ENCODE data around the gene RASSF4.

Gene RASSF4

GRCh38 chr10:44959247-44960087 is at the start of gene RASSF4:
Gene RASSF4 (plus strand): TSS chr10:44959802. CDS start chr10:44970203, 10,401 bp downstream.
- TF ChIP-seq GATA3 (IDR thresholded peaks at IDR 0.05; ENCODE audit: low read depth, low read length) (no peak), GATA2 (IDR thresholded peaks at IDR 0.05; ENCODE audit: low read depth, low read length) (peak; percentile 42)

DNA sequence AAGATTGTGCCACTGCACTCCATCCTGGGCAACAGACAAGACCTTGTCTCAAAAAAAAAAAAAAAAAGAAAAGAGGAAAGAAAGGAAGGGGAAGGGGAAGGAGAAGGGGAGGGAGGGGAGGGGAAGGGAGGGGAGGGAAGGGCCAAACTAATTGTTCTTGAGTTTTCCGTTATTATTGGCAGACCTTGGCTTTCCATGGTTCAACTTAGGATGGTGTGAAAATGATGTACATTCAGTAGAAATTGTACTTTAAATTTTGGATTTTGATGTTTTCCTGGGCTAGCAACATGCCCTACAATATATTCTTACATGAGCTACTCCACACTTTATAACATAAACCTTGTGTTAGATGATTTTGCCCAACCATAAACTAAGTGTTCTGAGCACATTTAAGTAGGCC is 49.7 kb upstream of the RASSF4 start:
- TF ChIP-seq GATA3 (IDR thresholded peaks at IDR 0.05; ENCODE audit: low read depth, low read length) (no peak), GATA2 (IDR thresholded peaks at IDR 0.05; ENCODE audit: low read depth, low read length) (no peak)

GRCh38 chr10:44910602-44911001 is 49.0 kb upstream of the RASSF4 start:
- TF ChIP-seq GATA3 (IDR thresholded peaks at IDR 0.05; ENCODE audit: low read depth, low read length), result no peak
- TF ChIP-seq GATA2 (IDR thresholded peaks at IDR 0.05; ENCODE audit: low read depth, low read length), result no peak

- TF ChIP-seq GATA3 (IDR thresholded peaks at IDR 0.05; ENCODE audit: low read depth, low read length) (no peak), GATA2 (IDR thresholded peaks at IDR 0.05; ENCODE audit: low read depth, low read length) (no peak)
Measured at GRCh38 chr10:44911081-44911540, 48.5 kb upstream of the RASSF4 start, which contains the start of gene TMEM72. Gene TMEM72 (plus strand): TSS chr10:44911337. CDS start chr10:44911513, 176 bp downstream.

DNA sequence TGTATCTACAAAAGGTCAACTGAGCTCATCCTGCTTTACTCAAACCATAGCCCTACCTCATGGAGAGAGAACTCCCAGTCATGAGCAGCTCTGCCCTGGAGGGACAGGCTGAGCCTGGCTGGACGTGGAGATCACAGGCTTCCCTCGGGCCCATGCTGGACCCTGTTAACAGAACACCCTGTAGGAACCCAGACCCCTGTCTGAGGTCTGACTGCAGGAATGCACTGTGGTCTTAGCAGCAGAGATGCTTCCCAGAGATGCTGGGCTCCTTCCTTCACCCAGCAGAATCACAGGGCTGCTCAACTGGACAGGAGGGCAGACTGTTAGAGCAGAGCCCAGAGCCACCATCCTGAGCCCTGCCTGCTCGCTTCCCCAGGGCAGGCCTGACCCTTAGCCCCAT is 47.7 kb upstream of the RASSF4 start:
- TF ChIP-seq GATA3 (IDR thresholded peaks at IDR 0.05; ENCODE audit: low read depth, low read length), result no peak
- TF ChIP-seq GATA2 (IDR thresholded peaks at IDR 0.05; ENCODE audit: low read depth, low read length), result no peak

DNA sequence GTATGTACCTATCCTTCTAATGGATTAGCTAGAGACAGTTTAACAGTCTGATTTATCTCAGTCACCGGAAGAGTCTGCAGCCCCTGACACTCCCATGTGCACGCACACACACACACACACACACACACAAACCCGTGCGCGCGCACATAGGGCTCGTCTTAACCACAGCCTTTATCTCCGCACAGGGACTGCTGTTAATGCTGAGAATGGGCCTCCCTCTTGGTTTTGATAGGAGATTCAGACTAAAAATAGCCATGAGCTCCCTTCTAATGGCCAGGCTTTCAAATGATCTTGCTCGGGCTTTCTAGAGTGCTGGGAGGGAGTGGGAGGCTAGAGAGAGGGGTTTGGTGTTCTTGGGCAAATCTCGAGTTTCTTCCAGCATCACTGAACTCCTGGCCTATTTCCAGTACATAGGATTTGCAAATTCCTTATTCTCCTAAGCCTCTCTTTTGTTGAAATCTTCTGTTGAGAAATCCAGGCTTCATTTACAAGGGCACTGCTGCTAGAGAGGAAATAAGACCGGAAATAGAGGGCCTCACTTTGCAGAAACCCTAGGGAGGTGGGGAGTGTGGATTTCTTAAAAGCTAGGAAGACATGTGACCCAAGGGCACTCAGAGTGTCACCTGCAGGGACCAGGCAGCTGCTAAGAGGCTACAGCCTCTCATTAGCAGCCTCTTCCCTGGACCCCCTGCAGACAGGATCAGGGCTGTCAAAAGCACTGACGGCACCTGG is 46.1 kb upstream of the RASSF4 start:
- TF ChIP-seq GATA2 (IDR thresholded peaks at IDR 0.05; ENCODE audit: low read depth, low read length) (no peak), GATA3 (IDR thresholded peaks at IDR 0.05; ENCODE audit: low read depth, low read length) (no peak)

- no peak for TF ChIP-seq GATA3 (IDR thresholded peaks at IDR 0.05; ENCODE audit: low read depth, low read length)
- no peak for TF ChIP-seq GATA2 (IDR thresholded peaks at IDR 0.05; ENCODE audit: low read depth, low read length)
Measured at GRCh38 chr10:44914891-44915290, 44.7 kb upstream of the RASSF4 start.

- TF ChIP-seq GATA3 (IDR thresholded peaks at IDR 0.05; ENCODE audit: low read depth, low read length) (no peak), GATA2 (IDR thresholded peaks at IDR 0.05; ENCODE audit: low read depth, low read length) (no peak)
Measured at GRCh38 chr10:44916429-44916828, 43.2 kb upstream of the RASSF4 start.

DNA sequence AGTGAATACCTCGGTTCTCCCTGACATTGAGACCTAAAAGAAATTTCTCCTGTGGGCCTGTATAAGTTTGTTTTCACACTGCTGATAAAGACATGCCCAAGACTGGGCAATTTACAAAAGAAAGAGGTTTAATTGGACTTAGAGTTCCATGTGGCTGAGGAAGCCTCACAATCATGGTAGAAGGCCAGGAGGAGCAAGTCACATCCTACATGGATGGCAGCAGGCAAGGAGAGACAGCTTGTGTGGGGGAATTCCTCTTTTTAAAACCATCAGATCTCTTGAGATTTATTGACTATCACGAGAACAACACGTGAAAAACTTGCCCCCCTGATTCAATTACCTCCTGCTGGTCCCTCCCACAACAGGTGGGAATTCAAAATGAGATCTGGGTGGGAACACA is 41.8 kb upstream of the RASSF4 start:
- TF ChIP-seq GATA3 (IDR thresholded peaks at IDR 0.05; ENCODE audit: low read depth, low read length) (no peak), GATA2 (IDR thresholded peaks at IDR 0.05; ENCODE audit: low read depth, low read length) (no peak)

- TF ChIP-seq GATA2 (IDR thresholded peaks at IDR 0.05; ENCODE audit: low read depth, low read length) (no peak), GATA3 (IDR thresholded peaks at IDR 0.05; ENCODE audit: low read depth, low read length) (no peak)
Measured at GRCh38 chr10:44920252-44920651, 39.4 kb upstream of the RASSF4 start.

- TF ChIP-seq GATA3 (IDR thresholded peaks at IDR 0.05; ENCODE audit: low read depth, low read length) (no peak), GATA2 (IDR thresholded peaks at IDR 0.05; ENCODE audit: low read depth, low read length) (no peak)
Measured at GRCh38 chr10:44921061-44921460, 38.5 kb upstream of the RASSF4 start.

DNA sequence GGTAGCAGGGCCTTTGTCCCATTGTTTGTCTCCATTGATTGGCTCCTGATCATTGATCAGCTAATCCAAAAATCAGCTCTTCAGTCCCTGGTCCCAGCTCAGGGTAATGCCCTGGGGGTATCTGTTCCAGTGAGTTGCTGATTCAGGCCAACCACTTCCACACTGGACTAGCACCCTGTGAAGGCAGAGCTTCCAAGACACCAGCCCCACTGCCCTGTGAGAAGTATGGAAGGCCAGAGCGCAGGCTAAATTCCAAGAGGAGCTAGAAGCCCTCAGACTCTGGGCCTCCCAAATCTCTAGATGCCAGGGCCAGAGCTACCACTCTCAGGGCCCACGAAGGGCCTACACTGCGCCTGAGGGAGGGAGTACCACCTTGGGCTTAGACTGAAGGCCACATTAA is 38.1 kb upstream of the RASSF4 start:
- no peak for TF ChIP-seq GATA2 (IDR thresholded peaks at IDR 0.05; ENCODE audit: low read depth, low read length)
- no peak for TF ChIP-seq GATA3 (IDR thresholded peaks at IDR 0.05; ENCODE audit: low read depth, low read length)

DNA sequence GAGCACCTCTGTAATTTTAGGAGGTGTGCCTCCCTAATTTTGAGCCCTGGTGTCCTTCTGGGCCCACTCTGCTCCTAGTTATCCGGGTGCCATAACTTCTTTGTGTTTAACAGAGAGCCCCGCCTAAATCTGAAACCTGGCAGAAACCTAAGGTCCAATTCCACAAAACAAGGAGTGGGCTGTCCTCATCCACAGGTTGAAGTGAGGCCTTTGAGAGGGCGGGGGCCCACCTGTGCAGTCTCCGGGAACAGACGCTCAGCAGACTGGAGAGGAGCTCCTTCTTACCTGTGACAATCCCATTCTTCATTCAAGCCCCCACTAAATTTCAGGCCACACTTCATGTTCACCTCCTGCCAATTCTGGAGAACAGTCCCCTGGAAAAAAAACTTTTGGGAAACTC is 37.6 kb upstream of the RASSF4 start:
- no peak for TF ChIP-seq GATA3 (IDR thresholded peaks at IDR 0.05; ENCODE audit: low read depth, low read length)
- no peak for TF ChIP-seq GATA2 (IDR thresholded peaks at IDR 0.05; ENCODE audit: low read depth, low read length)

DNA sequence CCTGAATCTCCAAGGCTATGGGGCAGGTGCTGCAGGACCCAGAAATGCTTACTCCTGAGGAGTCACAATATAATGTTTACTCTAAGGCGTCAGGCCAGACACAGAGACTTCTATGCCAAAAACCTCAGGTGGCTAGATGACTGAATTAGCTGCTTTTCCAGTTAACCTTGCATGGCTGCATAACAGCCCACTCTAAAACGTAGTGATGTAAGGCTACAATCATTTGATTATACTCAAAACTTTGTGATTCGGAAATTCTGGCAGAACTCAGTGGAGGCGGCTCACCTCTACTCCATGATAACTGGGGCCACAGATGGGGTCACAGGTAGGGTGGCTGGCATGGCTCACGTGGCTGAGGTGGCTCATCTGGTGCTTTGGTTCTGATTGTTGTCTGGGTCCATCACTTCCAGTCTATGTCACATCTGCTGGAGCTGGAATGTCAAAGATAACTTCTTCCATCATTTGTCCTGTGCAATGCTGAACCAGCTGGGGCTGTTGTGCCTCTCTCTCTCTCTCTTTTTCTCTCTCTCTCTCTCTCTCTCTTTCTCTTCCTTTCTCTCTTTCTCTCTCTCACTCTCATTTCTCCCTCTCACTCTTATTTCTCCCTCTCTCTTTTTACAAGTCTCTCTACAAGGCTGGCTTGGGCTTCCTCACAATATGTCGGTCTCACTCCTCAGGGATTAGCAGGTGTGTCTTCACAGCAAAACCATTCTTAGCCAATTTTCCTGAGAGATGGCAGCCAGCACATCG is 36.6 kb upstream of the RASSF4 start:
- TF ChIP-seq GATA3 (IDR thresholded peaks at IDR 0.05; ENCODE audit: low read depth, low read length) (no peak), GATA2 (IDR thresholded peaks at IDR 0.05; ENCODE audit: low read depth, low read length) (no peak)

All from SH-SY5Y (cell line).